Endothelial cell of umbilical vein (primary cell): ENCODE results near the gene TSPYL2. TPM values are rescaled to one million over a fixed set of nuclear protein-coding genes. Genes with fewer than 3 reads are reported as not detected.

Experiments used
- BruUV-seq: library from RNA; stranded (reverse); fragments of 400-500 nt; replicated peaks from 2 replicates; lab custom pipeline; 2021; lab: Mats Ljungman, UMichigan
- CTCF ChIA-PET: fragments of 300-600, 350-600 bp; sonication (Branson Sonifier 250); formaldehyde crosslinking; loops from one replicate; lab custom pipeline; 2021; ENCODE audit warnings: antibody characterized with exemption, inconsistent platforms; lab: Charles Lee
- POLR2A ChIA-PET: fragments of 300-600, 350-600 bp; sonication (Branson Sonifier 250); formaldehyde crosslinking; loops from one replicate; lab custom pipeline; 2021; ENCODE audit warnings: antibody characterized with exemption, inconsistent platforms; lab: Charles Lee
- DNase-seq: peaks from one replicate; pipeline ENCODE4 v3.0.0-alpha.2; 2011; ENCODE audit warnings: low read depth, low spot score
- FAIRE-seq: peaks from 2 replicates; lab custom pipeline; 2011; peaks lifted over from hg19 to GRCh38; lab: Jason Lieb, UNC
- H2AFZ ChIP-seq: 2 replicates; pipeline ENCODE4 v1.6.0; 2012; ENCODE audit warnings: low read depth, low read length, control low read depth, inconsistent platforms
- H3K27ac ChIP-seq: 2 replicates; pipeline ENCODE4 v1.5.1; 2011; ENCODE audit warnings: low read depth, mild to moderate bottlenecking, control low read depth, low read length, moderate library complexity; ENCODE audit not compliant: insufficient read depth
- H3K27me3 ChIP-seq, 2 experiments: 2 replicates each; pipeline versions ENCODE4 v1.6.0 to v1.6.1; 2011; ENCODE audit warnings: low read length in 2 of 2, mixed read lengths in 1 of 2; ENCODE audit not compliant: control insufficient read depth in 2 of 2, insufficient read depth in 2 of 2
- H3K36me3 ChIP-seq, 2 experiments: 2 replicates in 1 of 2; 3 replicates in 1 of 2; pipeline ENCODE4 v1.5.1; 2011; ENCODE audit warnings: low read length in 2 of 2, mild to moderate bottlenecking in 1 of 2, moderate library complexity in 1 of 2; ENCODE audit not compliant: control insufficient read depth in 2 of 2, insufficient read depth in 2 of 2; ENCODE audit errors: extremely low read depth in 1 of 2
- H3K4me1 ChIP-seq: 3 replicates; pipeline ENCODE4 v1.5.1; 2011; ENCODE audit warnings: mild to moderate bottlenecking, low read length; ENCODE audit not compliant: control insufficient read depth, insufficient read depth; ENCODE audit errors: extremely low read depth
- H3K4me2 ChIP-seq: 2 replicates; pipeline ENCODE4 v1.6.1; 2011; ENCODE audit warnings: low read length, control low read depth, mixed read lengths; ENCODE audit not compliant: insufficient read depth
- H3K4me3 ChIP-seq, 3 experiments: fragments of 200-600 bp in 1 of 3; sonication (generic), shearing (Covaris generic) in 1 of 3; replicated peaks in 1 of 3; 2 replicates each; pipeline ENCODE4 v1.5.1; 2011 to 2016; ENCODE audit warnings: control low read depth in 3 of 3, low read length in 3 of 3, mild to moderate bottlenecking in 2 of 3, inconsistent platforms in 1 of 3, low read depth in 1 of 3, moderate library complexity in 1 of 3; ENCODE audit not compliant: insufficient read depth in 1 of 3
- H3K79me2 ChIP-seq: 2 replicates; pipeline ENCODE4 v1.6.0; 2012; ENCODE audit warnings: low read length, inconsistent platforms; ENCODE audit not compliant: control insufficient read depth, insufficient read depth
- H3K9ac ChIP-seq: replicated peaks from 2 replicates; pipeline ENCODE3; 2011; ENCODE audit warnings: low read length, control low read depth; ENCODE audit not compliant: insufficient read depth; ENCODE audit errors: extremely low read depth
- H3K9me1 ChIP-seq: replicated peaks from 3 replicates; pipeline ENCODE4 v1.6.0; 2011; ENCODE audit warnings: mild to moderate bottlenecking, low read length; ENCODE audit not compliant: control insufficient read depth, insufficient read depth; ENCODE audit errors: extremely low read depth
- H3K9me3 ChIP-seq: replicated peaks from 2 replicates; pipeline ENCODE4 v1.5.1; 2012; ENCODE audit warnings: low read length, inconsistent platforms; ENCODE audit not compliant: control insufficient read depth, insufficient read depth
- H4K20me1 ChIP-seq: replicated peaks from 2 replicates; pipeline ENCODE3; 2011; ENCODE audit warnings: mild to moderate bottlenecking, low read length; ENCODE audit not compliant: control insufficient read depth, insufficient read depth; ENCODE audit errors: extremely low read depth
- CTCF ChIP-seq, 2 donors: IDR thresholded peaks; 1 replicate in 1 of 2; 2 replicates in 1 of 2; pipeline ENCODE4 v1.5.1; 2011; ENCODE audit warnings: low read length in 2 of 2, mild to moderate bottlenecking in 2 of 2, moderate library complexity in 2 of 2, control low read depth in 1 of 2, inconsistent platforms in 1 of 2, low read depth in 1 of 2; ENCODE audit not compliant: insufficient read depth in 1 of 2; ENCODE audit errors: extremely low read depth in 1 of 2
- EZH2 ChIP-seq: IDR thresholded peaks from 2 replicates; pipeline ENCODE4 v1.6.1; 2012; ENCODE audit warnings: borderline replicate concordance, low read depth, mild to moderate bottlenecking, moderate library complexity, low read length, inconsistent platforms; ENCODE audit not compliant: severe bottlenecking
- FOS ChIP-seq: IDR thresholded peaks from 2 replicates; pipeline ENCODE4 v1.6.1; 2011; ENCODE audit warnings: mild to moderate bottlenecking, low read length, moderate library complexity, borderline replicate concordance; ENCODE audit not compliant: insufficient read depth
- GATA2 ChIP-seq: IDR thresholded peaks from 2 replicates; pipeline ENCODE4 v1.7.0; 2011; ENCODE audit warnings: low read depth, mild to moderate bottlenecking, moderate library complexity, mixed read lengths, low read length; ENCODE audit not compliant: insufficient read length, insufficient read depth
- JUN ChIP-seq: IDR thresholded peaks from 2 replicates; pipeline ENCODE4 v1.6.1; 2011; ENCODE audit warnings: borderline replicate concordance, low read depth; ENCODE audit not compliant: insufficient read length, insufficient read depth
- MAX ChIP-seq: IDR thresholded peaks from 2 replicates; pipeline ENCODE4 v1.6.1; 2011; ENCODE audit not compliant: insufficient read depth, insufficient read length
- MYC ChIP-seq: IDR thresholded peaks from one replicate; pipeline ENCODE4 v1.6.1; 2011; ENCODE audit warnings: mild to moderate bottlenecking, low read depth, low read length
- POLR2A ChIP-seq: IDR thresholded peaks from 2 replicates; pipeline ENCODE4 v1.6.1; 2012; ENCODE audit warnings: low read depth, mild to moderate bottlenecking, control low read depth, low read length
- POLR2AphosphoS5 ChIP-seq: IDR thresholded peaks from 2 replicates; pipeline ENCODE4 v1.6.1; 2012; ENCODE audit warnings: low read depth, mild to moderate bottlenecking, control low read depth, low read length, moderate library complexity; ENCODE audit not compliant: insufficient read depth
- dilution Hi-C: fragments of 300-500 bp; cut with MboI; formaldehyde crosslinking; loops from one replicate; pipeline ENCODE4 v1.15.0; 2019; ENCODE audit warnings: low sequenced_read_pairs; ENCODE audit not compliant: extremely low pct_ligation_motif_present
- intact Hi-C: fragments of 100-400 bp; cut with micrococcal nuclease; formaldehyde crosslinking; loops from one replicate; pipeline ENCODE4 v1.10.0; 2022
- polyA plus RNA-seq, 4 experiments: library from polyadenylated mRNA; depleted of rRNA in 3 of 4; stranded (reverse) in 3 of 4; unstranded in 1 of 4; fragments of >200 nt; gene quantifications; 2 replicates each; pipeline versions ENCODE4 v1.2.1 to v1.2.3, GENCODE V29; 2011 to 2012; ENCODE audit warnings: missing spikeins in 1 of 4
- total RNA-seq: library from RNA; stranded (reverse); gene quantifications from 2 replicates; pipeline ENCODE4 v1.2.3, GENCODE V29; 2021

The TSPYL2 gene
- total and polyA plus RNA-seq, 2 donors (not counting 3 experiments of a cell fraction or from before 2014, with no cell fraction given): 17.3 to 17.8 TPM

- Histone ChIP-seq H3K27me3 (no peaks in the 10 kb centered on the region), H3K4me2 (no peak overlapping the region), H3K36me3 (peaks cover 0 to 13% of the 10 kb centered on the region in 2 experiments), H3K9ac (no peak overlapping the region), H3K4me1 (peaks cover 8% of the 10 kb centered on the region), H3K9me3 (no peaks in the 10 kb centered on the region), H3K79me2 (peaks cover 10% of the 10 kb centered on the region), H2AFZ (no peak overlapping the region), H4K20me1 (no peaks in the 10 kb centered on the region), H3K4me3 (no peak overlapping the region), H3K9me1 (no peaks in the 10 kb centered on the region), H3K27ac (no peak overlapping the region)
- dilution Hi-C loops (no loop called here), intact Hi-C loops (no loop called here)
- TF ChIP-seq CTCF (IDR thresholded peaks at IDR 0.05; ENCODE audit: extremely low read depth in 1 of 2, insufficient read depth in 1 of 2, low read depth in 1 of 2, low read length in 2 of 2): no peak
- no peak for TF ChIP-seq POLR2AphosphoS5
- no peak for TF ChIP-seq POLR2A
- no peak for TF ChIP-seq MAX
- TF ChIP-seq FOS: no peak
- TF ChIP-seq MYC: no peak
- TF ChIP-seq JUN: no peak
- no peak for TF ChIP-seq GATA2
- TF ChIP-seq EZH2: no peak
- ChIA-PET POLR2A (no interaction called here), CTCF (no interaction called here)
- BruUV-seq: no TSS peak
- DNase-seq: no peak
- no peak for FAIRE-seq
Observed at GRCh38 chrX:53084863-53085262, 2.7 kb downstream of the TSPYL2 start.
